Activated naive CD8-positive, alpha-beta T cell treated with anti-CD3 and anti-CD28 coated beads, Interleukin-2, amount 50 U/mL, for 24 hours (primary cell): ENCODE results near the gene XPO5.
A peak's percentile ranks its signal among the peaks of the same experiment; 100 is the strongest.
"Not testable (repeated sequence)": the region's sequence is repeated elsewhere in the genome, so short reads cannot be mapped to it uniquely, and the experiment has no call there.

ENCODE experiments used
- ATAC-seq: fragments of 150-1000 bp; cut with Tn5 transposase; one replicate; pipeline ENCODE4 v1.10.0; 2021
- DNase-seq: peaks from one replicate; pipeline ENCODE4 v3.0.0; 2021
- H3K27ac Mint-ChIP-seq: one replicate; pipeline ENCODE4 v1.8.0; 2021; ENCODE audit warnings: mild to moderate bottlenecking, mixed read lengths
- H3K27me3 Mint-ChIP-seq: one replicate; pipeline ENCODE4 v1.8.0; 2021; ENCODE audit warnings: mixed read lengths
- H3K36me3 Mint-ChIP-seq: one replicate; pipeline ENCODE4 v1.8.0; 2021; ENCODE audit warnings: low read depth, mixed read lengths
- H3K4me1 Mint-ChIP-seq: one replicate; pipeline ENCODE4 v1.8.0; 2021; ENCODE audit warnings: mixed read lengths
- H3K4me3 Mint-ChIP-seq: one replicate; pipeline ENCODE4 v1.8.0; 2021; ENCODE audit warnings: mild to moderate bottlenecking, moderate library complexity, mixed read lengths
- H3K9me3 Mint-ChIP-seq: one replicate; pipeline ENCODE4 v1.8.0; 2021; ENCODE audit warnings: mixed read lengths

XPO5 gene

GRCh38 chr6:43557620-43558019, 18.2 kb downstream of the XPO5 start:
- not testable (repeated sequence) for H3K9me3 Mint-ChIP-seq, H3K27me3 Mint-ChIP-seq, H3K27ac Mint-ChIP-seq, H3K4me1 Mint-ChIP-seq, ATAC-seq, DNase-seq, H3K4me3 Mint-ChIP-seq
- peaks cover 77% of the 10 kb centered on the region for H3K36me3 Mint-ChIP-seq

GRCh38 chr6:43547222-43547621, 28.6 kb downstream of the XPO5 start:
- no peaks in the 10 kb centered on the region for H3K9me3 Mint-ChIP-seq
- peaks cover 59% of the 10 kb centered on the region for H3K36me3 Mint-ChIP-seq
- H3K4me1 Mint-ChIP-seq: no peaks in the 10 kb centered on the region
- H3K27me3 Mint-ChIP-seq: no peaks in the 10 kb centered on the region
- no peak overlapping the region for H3K4me3 Mint-ChIP-seq
- no peak overlapping the region for H3K27ac Mint-ChIP-seq
- no peak for ATAC-seq
- no peak for DNase-seq

DNA sequence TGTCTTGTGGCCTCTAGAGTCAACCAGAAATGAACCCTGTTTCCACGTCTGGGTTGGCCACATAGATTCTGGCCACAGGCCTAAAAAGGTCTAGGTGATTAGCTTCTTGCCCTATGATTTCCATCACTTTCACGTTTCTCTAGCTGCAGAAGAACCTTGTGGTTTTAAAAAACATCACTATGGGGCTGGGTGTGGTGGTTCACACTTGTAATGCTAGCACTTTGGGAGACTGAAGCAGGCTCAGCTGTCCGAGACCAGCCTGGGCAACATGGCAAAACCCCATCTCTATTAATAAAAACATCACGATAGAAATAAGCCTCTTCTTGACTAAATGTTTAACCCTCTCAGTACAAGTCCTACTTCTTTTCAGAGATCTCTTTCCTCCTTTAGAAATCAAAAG, 31.4 kb downstream of the XPO5 start:
- no peak for DNase-seq
- Mint-ChIP-seq H3K36me3 (peaks cover 57% of the 10 kb centered on the region), H3K4me3 (no peak overlapping the region), H3K4me1 (no peaks in the 10 kb centered on the region), H3K9me3 (no peaks in the 10 kb centered on the region), H3K27ac (no peak overlapping the region), H3K27me3 (no peaks in the 10 kb centered on the region)
- no peak for ATAC-seq

DNA sequence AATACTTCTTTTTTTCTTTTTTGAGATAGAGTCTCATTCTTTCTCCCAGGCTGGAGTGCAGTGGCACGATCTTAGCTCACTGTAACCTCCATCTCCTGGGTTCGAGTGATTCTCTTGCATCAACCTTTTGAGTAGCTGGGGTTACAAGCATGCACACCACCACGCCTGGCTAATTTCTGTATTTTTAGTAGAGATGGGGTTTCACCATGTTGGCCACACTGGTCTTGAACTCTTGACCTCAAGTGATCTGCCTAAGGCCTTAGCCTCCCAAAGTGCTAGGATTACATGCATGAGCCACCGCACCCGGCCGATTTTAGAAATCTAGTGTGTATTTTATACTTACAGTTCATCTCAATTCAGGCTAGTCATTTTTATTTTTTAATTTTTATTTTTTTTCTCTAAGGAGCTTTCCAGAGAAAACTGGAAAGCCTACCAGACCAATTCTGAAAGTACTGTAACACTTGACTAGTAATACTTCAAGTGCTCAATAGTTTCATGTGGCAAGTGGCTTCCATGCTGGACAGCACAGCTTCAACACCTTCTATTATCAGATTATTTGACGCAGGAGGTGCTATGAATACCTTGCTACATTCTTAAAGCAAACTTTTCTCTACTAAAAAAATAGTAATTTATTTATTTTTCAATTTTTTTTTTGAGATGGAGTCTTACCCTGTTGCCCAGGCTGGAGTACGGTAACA, 33.9 kb downstream of the XPO5 start:
- H3K4me3 Mint-ChIP-seq: no peak overlapping the region
- ATAC-seq: no peak

DNA sequence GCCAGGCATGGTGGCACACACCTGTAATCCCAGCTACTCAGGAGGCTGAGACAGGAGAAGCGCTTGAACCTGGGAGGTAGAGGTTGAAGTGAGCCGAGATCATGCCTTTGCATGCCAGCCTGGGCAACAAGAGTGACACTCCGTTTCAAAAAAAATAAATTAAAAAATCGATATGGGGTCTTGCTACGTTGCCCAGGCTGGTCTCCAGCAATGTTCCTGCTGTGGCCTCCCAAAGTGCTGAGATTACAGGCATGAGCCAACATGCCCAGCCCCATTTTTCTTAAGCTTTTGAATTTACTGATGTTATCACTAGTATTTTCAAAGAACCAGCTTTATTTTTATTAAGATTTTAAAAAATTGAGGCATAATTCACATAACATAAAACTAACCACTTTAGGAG, 35.3 kb downstream of the XPO5 start:
- Mint-ChIP-seq H3K36me3 (peaks cover 50% of the 10 kb centered on the region), H3K4me3 (no peak overlapping the region), H3K27ac (no peak overlapping the region), H3K27me3 (no peaks in the 10 kb centered on the region), H3K9me3 (no peaks in the 10 kb centered on the region), H3K4me1 (no peaks in the 10 kb centered on the region)
- DNase-seq (no peak), ATAC-seq (no peak)

More for the DNA sequence above, 33.9 kb downstream of the XPO5 start:
- Mint-ChIP-seq H3K36me3 (peaks cover 55% of the 10 kb centered on the region), H3K27ac (peak overlapping the region; percentile 18), H3K4me1 (no peaks in the 10 kb centered on the region), H3K9me3 (no peaks in the 10 kb centered on the region), H3K27me3 (no peaks in the 10 kb centered on the region)
- DNase-seq: no peak

GRCh38 chr6:43539409-43539808, 36.4 kb downstream of the XPO5 start:
- not testable (repeated sequence) for H3K9me3 Mint-ChIP-seq, H3K4me1 Mint-ChIP-seq, H3K27me3 Mint-ChIP-seq, H3K4me3 Mint-ChIP-seq, DNase-seq, H3K27ac Mint-ChIP-seq, ATAC-seq
- H3K36me3 Mint-ChIP-seq: peaks cover 46% of the 10 kb centered on the region

- H3K4me1 Mint-ChIP-seq, DNase-seq, H3K9me3 Mint-ChIP-seq, H3K4me3 Mint-ChIP-seq, H3K27me3 Mint-ChIP-seq, H3K27ac Mint-ChIP-seq, ATAC-seq: not testable (repeated sequence)
- H3K36me3 Mint-ChIP-seq: peaks cover 46% of the 10 kb centered on the region
Measured at GRCh38 chr6:43538986-43539385, 36.9 kb downstream of the XPO5 start.

DNA sequence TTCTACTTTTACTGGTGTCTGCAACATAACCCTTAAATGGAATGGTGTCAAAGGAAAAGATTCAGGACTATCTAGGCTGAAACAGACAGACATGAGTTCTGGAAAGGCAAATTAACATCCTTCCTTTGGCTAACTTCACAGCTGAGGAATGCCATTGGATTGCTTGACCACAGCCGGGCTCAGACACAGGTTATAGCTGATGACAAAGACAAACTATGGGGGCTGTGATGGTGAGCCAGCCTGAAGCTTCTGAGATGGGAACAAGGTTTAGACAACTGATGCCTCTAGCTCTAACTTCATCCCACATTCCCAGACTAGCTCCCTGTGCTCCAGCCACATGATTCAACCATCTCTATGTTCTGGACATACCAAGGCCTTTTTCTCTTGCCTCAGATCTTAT, 43.6 kb downstream of the XPO5 start:
- ATAC-seq (no peak), DNase-seq (no peak)
- peaks cover 51% of the 10 kb centered on the region for H3K36me3 Mint-ChIP-seq
- H3K4me1 Mint-ChIP-seq: no peaks in the 10 kb centered on the region
- H3K27ac Mint-ChIP-seq: no peak overlapping the region
- no peak overlapping the region for H3K4me3 Mint-ChIP-seq
- no peaks in the 10 kb centered on the region for H3K9me3 Mint-ChIP-seq
- H3K27me3 Mint-ChIP-seq: no peaks in the 10 kb centered on the region

GRCh38 chr6:43524483-43524961, 51.3 kb downstream of the XPO5 start:
- Mint-ChIP-seq H3K27ac (peak overlapping the region; percentile 54), H3K36me3 (peaks cover 73% of the 10 kb centered on the region), H3K4me3 (no peak overlapping the region), H3K27me3 (no peaks in the 10 kb centered on the region), H3K9me3 (no peaks in the 10 kb centered on the region), H3K4me1 (peaks cover 5% of the 10 kb centered on the region)
- ATAC-seq (no peak), DNase-seq (no peak)

DNA sequence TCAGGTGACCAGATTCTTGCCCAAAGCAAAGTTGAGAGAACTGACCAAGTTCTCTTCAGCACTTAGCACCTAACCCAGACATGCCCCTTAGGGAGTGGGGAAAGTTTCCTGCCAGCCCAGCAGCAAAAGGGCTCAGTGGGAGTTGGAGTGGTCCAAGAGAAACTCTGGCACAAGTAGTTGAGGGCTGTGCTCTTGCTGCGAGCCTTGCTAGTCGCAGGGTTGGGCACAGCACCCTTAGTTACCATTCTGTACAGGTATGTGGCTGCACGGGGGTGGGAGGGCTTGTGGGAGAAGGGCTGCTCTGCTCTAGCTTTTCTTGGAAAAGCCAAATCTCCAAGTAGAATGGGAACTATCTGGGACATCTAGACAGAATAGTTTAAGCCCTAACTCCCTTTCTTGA, 52.6 kb downstream of the XPO5 start:
- peaks cover 5% of the 10 kb centered on the region for H3K4me1 Mint-ChIP-seq
- H3K27ac Mint-ChIP-seq: no peak overlapping the region
- H3K27me3 Mint-ChIP-seq: no peaks in the 10 kb centered on the region
- ATAC-seq (no peak), DNase-seq (no peak)
- peaks cover 67% of the 10 kb centered on the region for H3K36me3 Mint-ChIP-seq
- H3K4me3 Mint-ChIP-seq: no peak overlapping the region
- H3K9me3 Mint-ChIP-seq: no peaks in the 10 kb centered on the region

GRCh38 chr6:43522547-43523261, 53.1 kb downstream of the XPO5 start:
- H3K27me3 Mint-ChIP-seq: no peaks in the 10 kb centered on the region
- H3K27ac Mint-ChIP-seq: peak overlapping the region; percentile 51
- H3K36me3 Mint-ChIP-seq: peaks cover 61% of the 10 kb centered on the region
- no peaks in the 10 kb centered on the region for H3K9me3 Mint-ChIP-seq
- DNase-seq: no peak
- no peak for ATAC-seq
- H3K4me3 Mint-ChIP-seq: no peak overlapping the region
- H3K4me1 Mint-ChIP-seq: peaks cover 5% of the 10 kb centered on the region

DNA sequence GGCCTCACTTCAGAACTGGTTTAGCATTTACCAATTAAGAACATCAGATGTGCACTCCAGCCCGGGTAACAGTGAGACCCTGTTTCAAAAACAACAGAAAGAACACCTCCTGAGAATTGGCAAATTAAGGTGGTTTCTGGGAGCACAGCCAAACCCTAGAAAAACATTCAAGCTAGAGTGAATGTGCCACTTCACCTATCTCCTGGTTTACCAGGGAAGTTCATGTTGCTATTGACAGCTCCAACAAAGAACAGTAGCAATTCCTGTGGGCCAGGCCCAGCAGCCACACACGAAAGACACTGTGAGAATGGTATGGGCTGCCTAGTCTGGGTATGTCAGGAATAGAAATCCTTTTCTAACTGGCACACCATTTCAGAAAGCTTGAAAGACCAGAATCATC, 54.0 kb downstream of the XPO5 start:
- Mint-ChIP-seq H3K9me3 (no peaks in the 10 kb centered on the region), H3K27me3 (no peaks in the 10 kb centered on the region), H3K4me3 (no peak overlapping the region), H3K4me1 (peaks cover 5% of the 10 kb centered on the region), H3K36me3 (peaks cover 52% of the 10 kb centered on the region), H3K27ac (no peak overlapping the region)
- no peak for ATAC-seq
- DNase-seq: no peak

DNA sequence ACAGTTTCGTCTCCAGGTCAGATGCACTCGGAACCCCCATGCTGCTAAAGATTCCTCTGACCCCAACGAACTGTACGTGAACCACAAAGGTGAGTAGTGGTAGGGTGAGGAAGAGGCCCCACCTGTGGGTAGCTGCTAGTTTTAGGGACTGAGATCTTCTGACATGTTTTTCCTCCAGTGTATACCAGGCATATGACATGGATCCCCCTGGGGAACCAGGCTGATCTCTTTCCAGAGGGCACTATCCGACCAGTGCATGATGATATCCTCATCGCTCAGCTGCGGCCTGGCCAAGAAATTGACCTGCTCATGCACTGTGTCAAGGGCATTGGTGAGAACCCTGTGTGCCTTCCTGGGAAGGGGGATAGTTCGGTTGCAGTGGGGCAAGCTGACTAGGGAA, 55.7 kb downstream of the XPO5 start:
- Mint-ChIP-seq H3K4me3 (peak overlapping the region; percentile 13), H3K27me3 (no peaks in the 10 kb centered on the region), H3K36me3 (peaks cover 37% of the 10 kb centered on the region), H3K27ac (peak overlapping the region; percentile 25), H3K9me3 (no peaks in the 10 kb centered on the region), H3K4me1 (peaks cover 18% of the 10 kb centered on the region)
- no peak for DNase-seq
- no peak for ATAC-seq

GRCh38 chr6:43517505-43518357, 58.1 kb downstream of the XPO5 start:
- ATAC-seq (no peak), DNase-seq (no peak)
- Mint-ChIP-seq H3K4me1 (peaks cover 28% of the 10 kb centered on the region), H3K27me3 (no peaks in the 10 kb centered on the region), H3K36me3 (peaks cover 23% of the 10 kb centered on the region), H3K4me3 (no peak overlapping the region), H3K9me3 (no peaks in the 10 kb centered on the region), H3K27ac (no peak overlapping the region)
